Middle frontal gyrus (tissue), 1 donor: ENCODE measurements around the gene TMEM117.

Source experiments
- DNase-seq: peaks from one replicate; pipeline ENCODE4 v3.0.0-alpha.2; 2015; ENCODE audit warnings: low spot score; ENCODE audit errors: extremely low spot score

Gene TMEM117

GRCh38 chr12:44091948-44092606 lies 256.2 kb downstream of the TMEM117 start:
- DNase-seq = no peak

- no peak for DNase-seq
These were observed 262.9 kb downstream of the TMEM117 start for GRCh38 chr12:44098786-44099185.

- no peak for DNase-seq
These were observed 263.6 kb downstream of the TMEM117 start for GRCh38 chr12:44099486-44099885.

GRCh38 chr12:44100264-44100663 lies 264.4 kb downstream of the TMEM117 start:
- DNase-seq = no peak

GRCh38 chr12:44101475-44101874 lies 265.6 kb downstream of the TMEM117 start:
- no peak for DNase-seq

GRCh38 chr12:44114906-44115305 lies 279.0 kb downstream of the TMEM117 start:
- no peak for DNase-seq

GRCh38 chr12:44117337-44117736 lies 281.5 kb downstream of the TMEM117 start:
- no peak for DNase-seq

- no peak for DNase-seq
These were observed 283.1 kb downstream of the TMEM117 start for GRCh38 chr12:44118946-44119345.

- no peak for DNase-seq
These were observed 290.9 kb downstream of the TMEM117 start for GRCh38 chr12:44126806-44127205.

GRCh38 chr12:44127966-44128710 lies 292.3 kb downstream of the TMEM117 start:
- DNase-seq = no peak

GRCh38 chr12:44143175-44143574 lies 307.3 kb downstream of the TMEM117 start:
- no peak for DNase-seq

- DNase-seq = no peak
These were observed 313.1 kb downstream of the TMEM117 start for GRCh38 chr12:44148936-44149335.

- DNase-seq = no peak
These were observed 318.2 kb downstream of the TMEM117 start for GRCh38 chr12:44154128-44154527.

GRCh38 chr12:44155358-44155757 lies 319.5 kb downstream of the TMEM117 start:
- no peak for DNase-seq

GRCh38 chr12:44157359-44157758 lies 321.5 kb downstream of the TMEM117 start:
- DNase-seq = no peak

- no peak for DNase-seq
These were observed 322.9 kb downstream of the TMEM117 start for GRCh38 chr12:44158746-44159145.

GRCh38 chr12:44159216-44159615 lies 323.3 kb downstream of the TMEM117 start:
- DNase-seq = no peak

- DNase-seq = no peak
These were observed 324.0 kb downstream of the TMEM117 start for GRCh38 chr12:44159862-44160261.

- no peak for DNase-seq
These were observed 327.1 kb downstream of the TMEM117 start for GRCh38 chr12:44162961-44163360.

GRCh38 chr12:44174053-44174452 lies 338.2 kb downstream of the TMEM117 start:
- DNase-seq = no peak

- no peak for DNase-seq
These were observed 348.8 kb downstream of the TMEM117 start for GRCh38 chr12:44184499-44185206.

- no peak for DNase-seq
These were observed 357.4 kb downstream of the TMEM117 start for GRCh38 chr12:44193281-44193680.
